ENCODE results near the gene CREB3.

- TF ChIP-seq CTCF (IDR thresholded peaks at IDR 0.05; ENCODE audit: borderline replicate concordance, extremely low read depth, low read length, poor library complexity, severe bottlenecking) (no peak), EZH2 (IDR thresholded peaks at IDR 0.05; ENCODE audit: borderline replicate concordance, low read depth, low read length, severe bottlenecking) (no peak)
These were observed 46.0 kb upstream of the CREB3 start for GRCh38 chr9:35686222-35687203.

All from DND-41 (cell line).